Glomerular visceral epithelial cell (primary cell): ENCODE results near the gene MBIP.

Experiments
- DNase-seq: peaks from one replicate; pipeline ENCODE4 v3.0.0-alpha.2; 2016; ENCODE audit errors: extremely low spot score

MBIP gene

GRCh38 chr14:36313206-36313605 lies 7.2 kb downstream of the MBIP start:
- no peak for DNase-seq

GRCh38 chr14:36306836-36307235 lies 13.6 kb downstream of the MBIP start:
- no peak for DNase-seq

- no peak for DNase-seq
Observed at GRCh38 chr14:36304895-36305294, 15.5 kb downstream of the MBIP start.

- no peak for DNase-seq
Observed at GRCh38 chr14:36303960-36304359, 16.5 kb downstream of the MBIP start.

- DNase-seq: no peak
Observed at GRCh38 chr14:36302823-36303222, 17.6 kb downstream of the MBIP start.

GRCh38 chr14:36301159-36301558 lies 19.3 kb downstream of the MBIP start:
- no peak for DNase-seq

GRCh38 chr14:36300337-36300736 lies 20.1 kb downstream of the MBIP start:
- DNase-seq: no peak

- DNase-seq: no peak
Observed at GRCh38 chr14:36295642-36296627, 24.5 kb downstream of the MBIP start.

GRCh38 chr14:36294543-36294942 lies 25.9 kb downstream of the MBIP start:
- no peak for DNase-seq

GRCh38 chr14:36293824-36294223 lies 26.6 kb downstream of the MBIP start:
- DNase-seq: no peak

- DNase-seq: no peak
Observed at GRCh38 chr14:36289954-36290353, 30.5 kb downstream of the MBIP start.

- DNase-seq: no peak
Observed at GRCh38 chr14:36288496-36288895, 31.9 kb downstream of the MBIP start.

- no peak for DNase-seq
Observed at GRCh38 chr14:36284971-36285595, 35.4 kb downstream of the MBIP start.

- DNase-seq: no peak
Observed at GRCh38 chr14:36281309-36281708, 39.1 kb downstream of the MBIP start.

- DNase-seq: no peak
Observed at GRCh38 chr14:36279306-36280190, 40.9 kb downstream of the MBIP start.

- no peak for DNase-seq
Observed at GRCh38 chr14:36275741-36276140, 44.7 kb downstream of the MBIP start.

- peak; percentile 2 for DNase-seq
Observed at GRCh38 chr14:36271939-36272907, 48.2 kb downstream of the MBIP start.

GRCh38 chr14:36271222-36271621 lies 49.2 kb downstream of the MBIP start:
- no peak for DNase-seq

GRCh38 chr14:36270191-36270590 lies 50.2 kb downstream of the MBIP start:
- no peak for DNase-seq

- DNase-seq: no peak
Observed at GRCh38 chr14:36268121-36268520, 52.3 kb downstream of the MBIP start.

GRCh38 chr14:36264595-36264994 lies 55.8 kb downstream of the MBIP start:
- DNase-seq: no peak
